NCI-H524 (cell line): ENCODE results near the gene RPL4.
"Not testable (repeated sequence)": the region's sequence is repeated elsewhere in the genome, so short reads cannot be mapped to it uniquely, and the experiment has no call there.

Source experiments
- DNase-seq, 2 experiments: peaks; one replicate each; lab custom pipeline; 2025; lab: John Stamatoyannopoulos, UW

The RPL4 gene

GRCh38 chr15:66504563-66505429 lies at the start of gene RPL4, which contains the start of gene ZWILCH:
RPL4 (minus strand) TSS chr15:66504855; CDS start chr15:66504790, 65 bp downstream.
ZWILCH (plus strand) TSS chr15:66505326; CDS start chr15:66505339, 13 bp downstream.
- DNase-seq, result peak; percentile 67 to 74

GRCh38 chr15:66545255-66545654 lies 40.6 kb upstream of the RPL4 start:
- no peak for DNase-seq

GRCh38 chr15:66542896-66543295 lies 38.2 kb upstream of the RPL4 start:
- DNase-seq, result no peak

GRCh38 chr15:66535056-66535455 lies 30.4 kb upstream of the RPL4 start:
- DNase-seq, result no peak

- no peak for DNase-seq
These were observed 20.2 kb upstream of the RPL4 start for GRCh38 chr15:66524838-66525237.

- no peak for DNase-seq
These were observed 19.3 kb upstream of the RPL4 start for GRCh38 chr15:66523926-66524325.

- DNase-seq, result no peak
These were observed 11.3 kb upstream of the RPL4 start for GRCh38 chr15:66515901-66516322.

GRCh38 chr15:66514586-66514985 lies 9.9 kb upstream of the RPL4 start:
- DNase-seq, result no peak

GRCh38 chr15:66508293-66508883 lies 3.7 kb upstream of the RPL4 start:
- no peak for DNase-seq

- no peak for DNase-seq
These were observed 1.2 kb upstream of the RPL4 start for GRCh38 chr15:66505818-66506217.

GRCh38 chr15:66505430-66505811 lies 766 bp upstream of the RPL4 start:
- peak in 1 of 2 experiments; percentile 57 for DNase-seq

- no peak for DNase-seq
These were observed 684 bp downstream of the RPL4 start for GRCh38 chr15:66503780-66504562.

GRCh38 chr15:66503041-66503648 lies 1.5 kb downstream of the RPL4 start:
- not testable (repeated sequence) for DNase-seq

GRCh38 chr15:66502491-66502890 lies 2.2 kb downstream of the RPL4 start:
- DNase-seq, result no peak

GRCh38 chr15:66500346-66500745 lies 4.3 kb downstream of the RPL4 start:
- DNase-seq, result not testable (repeated sequence)

GRCh38 chr15:66498501-66499386 lies 5.9 kb downstream of the RPL4 start:
- peak in 1 of 2 experiments; percentile 42 for DNase-seq

GRCh38 chr15:66497502-66498455 lies 6.9 kb downstream of the RPL4 start, which contains the start of gene SNAPC5:
SNAPC5 (minus strand) TSS chr15:66497762; CDS start chr15:66497731, 31 bp downstream.
- DNase-seq, result peak; percentile 88 to 94

GRCh38 chr15:66496951-66497501 lies 7.6 kb downstream of the RPL4 start:
- no peak for DNase-seq

- DNase-seq, result no peak
These were observed 10.4 kb downstream of the RPL4 start for GRCh38 chr15:66494262-66494661.
